Measurements from ENCODE around the gene ARL15. TPM values are rescaled to one million over a fixed set of nuclear protein-coding genes. Genes with fewer than 3 reads are reported as not detected.

Gene ARL15
- total and polyA plus RNA-seq, 2 of the 4 experiments (the other 2 are of a cell fraction) = 7.3 to 19.2 TPM

DNA sequence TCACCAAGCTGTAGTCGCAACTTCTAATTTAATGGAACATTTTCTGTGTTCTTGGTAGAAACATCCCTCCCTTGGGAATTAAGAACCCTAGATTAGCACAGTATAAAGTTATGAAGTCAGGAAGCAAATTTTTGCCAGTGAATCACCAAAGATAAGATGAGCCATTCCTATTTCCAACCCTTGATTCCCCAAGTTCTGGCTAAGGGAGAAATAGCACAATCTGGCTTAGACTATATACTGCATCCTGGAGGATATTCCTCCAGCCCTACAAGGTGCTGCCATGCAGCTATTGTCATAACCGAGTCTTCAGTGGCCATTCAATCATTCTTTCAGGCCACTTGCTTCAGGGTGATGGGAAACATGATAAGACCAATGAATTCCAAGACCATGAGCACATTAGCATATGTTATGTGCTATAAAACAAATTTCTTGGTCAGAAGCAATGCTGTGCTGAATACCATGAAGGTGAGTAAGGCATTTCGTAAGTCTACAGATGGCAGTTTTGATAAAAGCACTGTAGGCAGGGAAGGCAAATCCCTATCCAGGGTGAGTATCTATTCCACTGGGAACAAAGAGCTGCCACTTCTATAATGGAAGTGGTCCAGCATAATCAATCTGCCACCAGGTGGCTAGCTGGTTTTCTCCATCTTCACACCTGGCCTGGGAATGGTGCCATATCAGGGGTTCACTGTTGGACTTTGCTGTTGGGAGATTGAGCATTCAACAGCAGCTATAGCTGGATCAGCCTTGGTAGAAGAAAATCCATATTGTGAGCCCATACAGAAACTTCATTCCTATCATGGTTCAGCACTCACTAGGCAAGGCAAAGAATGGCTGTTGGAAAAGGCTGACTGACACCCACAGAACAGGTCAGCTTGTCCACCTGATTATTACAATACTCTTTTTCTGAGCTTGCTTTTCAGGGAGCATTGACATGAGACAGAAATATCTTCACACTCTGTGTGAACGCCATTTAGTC, 19.6 kb upstream of the ARL15 start (continued):
- TF ChIP-seq BHLHE40 (IDR thresholded peaks at IDR 0.05; ENCODE audit: low read depth, low read length) (no peak), CHD1 (IDR thresholded peaks at IDR 0.05; ENCODE audit: low read depth, low read length) (no peak), MAFK (IDR thresholded peaks at IDR 0.05; ENCODE audit: low read depth, low read length) (peak; percentile 42; the same call in 1 of the 2 replicates)

DNA sequence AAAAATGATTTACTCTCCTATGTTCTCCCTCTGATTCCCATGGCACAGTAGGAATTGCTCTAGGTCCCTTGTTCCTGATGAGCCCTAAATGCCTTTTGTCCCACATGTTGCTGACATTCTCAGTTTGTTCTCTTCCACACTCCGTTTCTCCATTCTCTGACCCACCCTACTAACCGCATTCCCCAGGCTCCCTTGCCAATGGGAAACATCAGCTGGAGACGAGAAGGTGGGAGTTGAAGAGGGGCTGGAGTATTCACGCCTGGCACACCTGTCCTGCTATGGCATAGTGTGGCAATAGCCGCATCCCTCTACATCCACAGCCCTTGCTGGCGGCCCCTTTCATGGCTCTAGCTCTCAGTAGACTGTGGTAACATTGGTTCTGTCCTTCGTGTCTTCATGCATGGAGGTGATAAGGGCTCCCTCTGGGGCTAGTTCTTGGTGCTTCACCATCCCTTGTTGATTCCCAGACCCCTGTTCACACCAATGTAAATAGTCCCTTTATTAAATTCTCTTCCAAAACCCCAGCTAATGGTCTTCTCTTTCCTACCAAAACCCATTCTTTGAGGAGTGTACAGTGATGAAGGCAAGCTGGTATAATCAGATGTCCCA, 16.4 kb upstream of the ARL15 start:
- Histone ChIP-seq H4K91ac (ENCODE audit: insufficient read depth, low read depth, low read length) (no peak overlapping the region), H3K79me1 (ENCODE audit: low read depth in 1 of 2, low read length in 2 of 2) (no peaks in the 10 kb centered on the region), H3K4me2 (ENCODE audit: low read depth, low read length) (no peak overlapping the region), H2AFZ (replicated peaks; ENCODE audit: low read length, poor library complexity) (no peak overlapping the region), H4K20me1 (ENCODE audit: insufficient read depth, low read length) (no peaks in the 10 kb centered on the region), H3K56ac (ENCODE audit: extremely low read depth, insufficient read depth, low read length) (no peak overlapping the region), H2BK5ac (ENCODE audit: low read depth, low read length, poor library complexity, severe bottlenecking) (no peak overlapping the region), H3K4me3 (ENCODE audit: insufficient read depth, low read depth, low read length) (no peak overlapping the region), H3K23ac (ENCODE audit: low read depth, low read length) (no peak overlapping the region), H3K9me3 (ENCODE audit: control insufficient read depth, insufficient read depth, low read length) (no peaks in the 10 kb centered on the region), H2BK20ac (ENCODE audit: low read depth, low read length) (peak overlapping the region; percentile 21), H4K5ac (ENCODE audit: low read depth, low read length) (no peak overlapping the region), H3K9ac (ENCODE audit: low read depth, low read length) (no peak overlapping the region), H3K27ac (ENCODE audit: insufficient read depth, low read length) (no peak overlapping the region), H3K18ac (ENCODE audit: low read depth, low read length) (no peak overlapping the region), H3K27me3 (ENCODE audit: control insufficient read depth, insufficient read depth, low read length) (peaks cover 19% of the 10 kb centered on the region), H3K36me3 (ENCODE audit: control insufficient read depth, insufficient read depth, low read length) (no peaks in the 10 kb centered on the region), H2BK15ac (ENCODE audit: low read depth, low read length) (no peak overlapping the region), H3K14ac (replicated peaks; ENCODE audit: low read depth, low read length) (no peak overlapping the region), H4K8ac (ENCODE audit: low read depth in 2 of 2, low read length in 2 of 2) (no peak overlapping the region), H3K4me1 (ENCODE audit: control insufficient read depth, insufficient read depth, low read length) (peaks cover 9% of the 10 kb centered on the region), H2AK5ac (ENCODE audit: low read depth, low read length) (0 out of 2 replicates have a peak overlapping the region, but pooled peaks have one; percentile 0), H3K9me1 (ENCODE audit: insufficient read depth, low read length) (peaks cover 9% of the 10 kb centered on the region), H2AK9ac (replicated peaks; ENCODE audit: low read depth, low read length, poor library complexity) (no peak overlapping the region), H3K4ac (ENCODE audit: low read depth, low read length) (no peak overlapping the region), H2BK120ac (ENCODE audit: low read depth, low read length) (no peak overlapping the region)
- TF ChIP-seq SMC3 (IDR thresholded peaks at IDR 0.05; ENCODE audit: low read depth, low read length) (no peak), CHD1 (IDR thresholded peaks at IDR 0.05; ENCODE audit: low read depth, low read length) (no peak), POLR2A (IDR thresholded peaks at IDR 0.05; ENCODE audit: low read depth, low read length) (no peak), RFX5 (IDR thresholded peaks at IDR 0.05; ENCODE audit: low read depth, low read length) (no peak), MXI1 (IDR thresholded peaks at IDR 0.05; ENCODE audit: borderline replicate concordance, low read depth, low read length) (no peak)
- CTCF ChIA-PET = interaction anchor here (0.8 kb wide), 1 partner anchor 16 kb away, joined by 3 read pairs; no protein-coding TSS in a partner anchor
- in situ Hi-C loops (cut with MboI; ENCODE audit: low sequenced_read_pairs) (no loop called here), intact Hi-C loops (cut with micrococcal nuclease) (no loop called here), dilution Hi-C loops (cut with HindIII; ENCODE audit: low sequenced_read_pairs, unreplicated experiment) (no loop called here)
- POLR2A ChIA-PET (ENCODE audit: unreplicated experiment) = no interaction called here
- WGBS, 2 experiments (ENCODE audit: extremely low coverage in 2 of 2, insufficient read length in 1 of 2) = no CpG with 5 or more reads among the region's 7 CpGs
- ATAC-seq (ENCODE audit: low read depth) (no peak), DNase-seq (no peak)
- BruUV-seq (replicated peaks) = no TSS peak
